HEK293 (cell line): ENCODE measurements around the gene ZNF483.

Source experiments
- CTCF ChIA-PET: fragments of 350-600 bp; formaldehyde crosslinking; extraction: SDS; loops from one replicate; lab custom pipeline; 2021; ENCODE audit warnings: antibody characterized with exemption; lab: Yijun Ruan, JAX
- POLR2A ChIA-PET: fragments of 300-600 bp; formaldehyde crosslinking; extraction: SDS; loops from one replicate; lab custom pipeline; 2020; ENCODE audit warnings: antibody characterized with exemption, inconsistent platforms; lab: Yijun Ruan, JAX
- H3K27ac ChIP-seq: fragments of 200-500 bp; sonication (Bioruptor generic); 2 replicates; pipeline ENCODE4 v1.5.1; 2014; ENCODE audit warnings: low read depth, low read length, control low read depth, inconsistent platforms; ENCODE audit errors: extremely low read depth
- H3K36me3 ChIP-seq, 2 experiments: fragments of 200-500 bp in 1 of 2; sonication (Bioruptor generic) in 1 of 2; 1 replicate in 1 of 2; 2 replicates in 1 of 2; pipeline ENCODE4 v1.5.1; 2014 to 2017; ENCODE audit warnings: inconsistent platforms in 2 of 2, low read length in 2 of 2; ENCODE audit not compliant: control insufficient read depth in 2 of 2, insufficient read depth in 1 of 2
- H3K4me1 ChIP-seq: fragments of 200-500 bp; sonication (Bioruptor generic); 2 replicates; pipeline ENCODE4 v1.5.1; 2014; ENCODE audit warnings: mild to moderate bottlenecking, low read length, inconsistent platforms; ENCODE audit not compliant: control insufficient read depth, insufficient read depth
- H3K4me3 ChIP-seq: 2 replicates; pipeline ENCODE4 v1.5.1; 2011; ENCODE audit warnings: low read depth, mild to moderate bottlenecking, control low read depth, low read length, moderate library complexity
- H3K9me3 ChIP-seq: fragments of 200-500 bp; sonication (Bioruptor generic); 2 replicates; pipeline ENCODE4 v1.5.1; 2014; ENCODE audit warnings: low read depth, low read length, inconsistent platforms; ENCODE audit not compliant: control insufficient read depth, insufficient read depth
- HOXC10 ChIP-seq: sonication (generic); formaldehyde crosslinking; IDR thresholded peaks from 2 replicates; pipeline ENCODE4 v1.8.1; 2023; ENCODE audit warnings: mild to moderate bottlenecking, missing genetic modification reagents
- IKZF3 ChIP-seq: fragments of 450-650 bp; IDR thresholded peaks from 2 replicates; pipeline ENCODE4 v1.5.0; 2018; ENCODE audit warnings: missing biosample characterization, mild to moderate bottlenecking, missing genetic modification characterization, moderate library complexity
- INSM2 ChIP-seq: fragments of 450-650 bp; formaldehyde crosslinking; IDR thresholded peaks from 2 replicates; pipeline ENCODE4 v1.5.1; 2016; ENCODE audit warnings: missing biosample characterization, missing genetic modification characterization
- KLF8 ChIP-seq: fragments of 450-650 bp; formaldehyde crosslinking; IDR thresholded peaks from 2 replicates; pipeline ENCODE4 v1.5.1; 2016; ENCODE audit warnings: missing biosample characterization, missing genetic modification characterization
- OVOL3 ChIP-seq: fragments of 450-650 bp; formaldehyde crosslinking; IDR thresholded peaks from 2 replicates; pipeline ENCODE4 v1.5.1; 2016; ENCODE audit warnings: missing biosample characterization, missing genetic modification characterization
- SALL2 ChIP-seq: fragments of 450-650 bp; formaldehyde crosslinking; IDR thresholded peaks from 2 replicates; pipeline ENCODE4 v1.5.0; 2017; ENCODE audit warnings: missing biosample characterization, mild to moderate bottlenecking, missing genetic modification characterization, borderline replicate concordance
- SCRT2 ChIP-seq: fragments of 450-650 bp; formaldehyde crosslinking; IDR thresholded peaks from 2 replicates; pipeline ENCODE4 v1.5.1; 2016; ENCODE audit warnings: missing biosample characterization, missing genetic modification characterization
- SETDB1 ChIP-seq: IDR thresholded peaks from one replicate; pipeline ENCODE4 v1.6.1; 2017; ENCODE audit warnings: mild to moderate bottlenecking, low read length, moderate library complexity, mixed read lengths; ENCODE audit not compliant: insufficient read length
- WT1 ChIP-seq: fragments of 450-650 bp; formaldehyde crosslinking; IDR thresholded peaks from 2 replicates; pipeline ENCODE4 v1.5.1; 2016; ENCODE audit warnings: missing biosample characterization, missing genetic modification characterization
- ZBTB11 ChIP-seq: fragments of 450-650 bp; formaldehyde crosslinking; conservative IDR thresholded peaks from 2 replicates; pipeline ENCODE4 v1.5.1; 2016; ENCODE audit warnings: low read depth, missing biosample characterization, missing genetic modification characterization
- ZBTB17 ChIP-seq: fragments of 450-650 bp; formaldehyde crosslinking; IDR thresholded peaks from 2 replicates; pipeline ENCODE4 v1.5.1; 2016; ENCODE audit warnings: missing biosample characterization, missing genetic modification characterization
- ZNF112 ChIP-seq: fragments of 450-650 bp; formaldehyde crosslinking; IDR thresholded peaks from 2 replicates; pipeline ENCODE4 v1.5.0; 2017; ENCODE audit warnings: missing biosample characterization, missing genetic modification characterization
- ZNF148 ChIP-seq: fragments of 450-650 bp; formaldehyde crosslinking; IDR thresholded peaks from 2 replicates; pipeline ENCODE4 v1.5.0; 2017; ENCODE audit warnings: missing biosample characterization, missing genetic modification characterization, borderline replicate concordance
- ZNF544 ChIP-seq: fragments of 450-650 bp; formaldehyde crosslinking; IDR thresholded peaks from 2 replicates; pipeline ENCODE4 v1.5.0; 2017; ENCODE audit warnings: missing biosample characterization, missing genetic modification characterization
- ZNF629 ChIP-seq: fragments of 450-650 bp; formaldehyde crosslinking; IDR thresholded peaks from 2 replicates; pipeline ENCODE4 v1.5.1; 2017; ENCODE audit warnings: missing biosample characterization, missing genetic modification characterization
- ZNF658 ChIP-seq: fragments of 450-650 bp; formaldehyde crosslinking; IDR thresholded peaks from 2 replicates; pipeline ENCODE4; 2016; ENCODE audit warnings: missing biosample characterization, missing genetic modification characterization
- ZNF777 ChIP-seq: fragments of 450-650 bp; formaldehyde crosslinking; IDR thresholded peaks from 2 replicates; pipeline ENCODE4 v1.5.1; 2017; ENCODE audit warnings: missing biosample characterization, missing genetic modification characterization, borderline replicate concordance
- ZXDB ChIP-seq: fragments of 450-650 bp; formaldehyde crosslinking; IDR thresholded peaks from 2 replicates; pipeline ENCODE4 v1.5.1; 2016; ENCODE audit warnings: missing biosample characterization, missing genetic modification characterization
- TF ChIP-seq, protein P1 (sequence below): fragments of 450-650 bp; formaldehyde crosslinking; IDR thresholded peaks from 2 replicates; pipeline ENCODE4 v1.5.1; 2017; ENCODE audit warnings: missing biosample characterization, missing genetic modification characterization
- TF ChIP-seq, protein P2 (sequence below): fragments of 450-650 bp; formaldehyde crosslinking; IDR thresholded peaks from 2 replicates; pipeline ENCODE4 v1.5.1; 2016; ENCODE audit warnings: missing biosample characterization, missing genetic modification characterization

The ZNF483 gene

GRCh38 chr9:111483858-111484571 lies 41.0 kb upstream of the ZNF483 start, which contains the start of gene ECPAS (continued):
- TF ChIP-seq ZNF629 (0 out of 2 replicates have a peak, but pooled peaks have one; percentile 32), ZBTB17 (tag by site-specific recombination) (peak; percentile 63), KLF8 (tag by site-specific recombination) (peak; percentile 41; the same call in 1 of the 2 replicates), IKZF3 (tag by site-specific recombination) (0 out of 2 replicates have a peak, but pooled peaks have one; percentile 25), INSM2 (tag by site-specific recombination) (no peak), WT1 (tag by site-specific recombination) (no peak), SCRT2 (tag by site-specific recombination) (no peak), SETDB1 (no peak), HOXC10 (no peak), ZNF148 (no peak)
- TF ChIP-seq, protein P1, sequence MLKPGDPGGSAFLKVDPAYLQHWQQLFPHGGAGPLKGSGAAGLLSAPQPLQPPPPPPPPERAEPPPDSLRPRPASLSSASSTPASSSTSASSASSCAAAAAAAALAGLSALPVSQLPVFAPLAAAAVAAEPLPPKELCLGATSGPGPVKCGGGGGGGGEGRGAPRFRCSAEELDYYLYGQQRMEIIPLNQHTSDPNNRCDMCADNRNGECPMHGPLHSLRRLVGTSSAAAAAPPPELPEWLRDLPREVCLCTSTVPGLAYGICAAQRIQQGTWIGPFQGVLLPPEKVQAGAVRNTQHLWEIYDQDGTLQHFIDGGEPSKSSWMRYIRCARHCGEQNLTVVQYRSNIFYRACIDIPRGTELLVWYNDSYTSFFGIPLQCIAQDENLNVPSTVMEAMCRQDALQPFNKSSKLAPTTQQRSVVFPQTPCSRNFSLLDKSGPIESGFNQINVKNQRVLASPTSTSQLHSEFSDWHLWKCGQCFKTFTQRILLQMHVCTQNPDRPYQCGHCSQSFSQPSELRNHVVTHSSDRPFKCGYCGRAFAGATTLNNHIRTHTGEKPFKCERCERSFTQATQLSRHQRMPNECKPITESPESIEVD (tag by site-specific recombination), result no peak
- TF ChIP-seq, all 188 proteins: peak for 24

DNA sequence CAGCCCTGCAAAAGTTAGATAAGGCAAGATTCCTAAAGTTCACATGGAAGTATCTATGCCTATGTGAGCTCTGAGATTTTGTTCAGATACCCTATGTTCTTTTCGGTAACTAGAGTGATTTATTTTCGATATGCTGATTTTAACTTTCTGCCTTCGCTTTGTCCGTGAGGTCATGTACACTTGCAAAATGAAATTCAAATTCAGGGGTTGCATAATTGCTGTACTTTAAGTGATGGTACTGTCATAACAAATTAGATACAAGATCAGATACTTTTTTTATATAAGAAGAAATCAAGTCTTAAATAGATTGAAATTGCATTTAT lies 40.4 kb upstream of the ZNF483 start:
- Histone ChIP-seq H3K9me3 (no peaks in the 10 kb centered on the region), H3K36me3 (no peaks in the 10 kb centered on the region; a peak in 1 of 3 replicates), H3K4me1 (no peaks in the 10 kb centered on the region), H3K27ac (peak overlapping the region; percentile 97), H3K4me3 (peak overlapping the region; percentile 86)
- CTCF ChIA-PET, result interaction anchor here (0.7 kb wide), 1 partner anchor 206 kb away, joined by 3 read pairs; no protein-coding TSS in a partner anchor
- POLR2A ChIA-PET, result no interaction called here
- TF ChIP-seq ZNF629, result peak; percentile 8; the same call in 1 of the 2 replicates
- no peak for TF ChIP-seq ZNF777 (tag by site-specific recombination)
- no peak for TF ChIP-seq ZNF544 (tag by site-specific recombination)
- TF ChIP-seq ZNF112 (tag by site-specific recombination), result no peak
- no peak for TF ChIP-seq SALL2 (tag by site-specific recombination)
- no peak for TF ChIP-seq SETDB1
- no peak for TF ChIP-seq ZNF658 (tag by site-specific recombination)
- TF ChIP-seq OVOL3 (tag by site-specific recombination), result no peak
- TF ChIP-seq ZBTB11 (tag by site-specific recombination), result 0 out of 2 replicates have a peak, but pooled peaks have one; percentile 6
- TF ChIP-seq ZXDB, result 0 out of 2 replicates have a peak, but pooled peaks have one; percentile 6
- TF ChIP-seq, protein P2, sequence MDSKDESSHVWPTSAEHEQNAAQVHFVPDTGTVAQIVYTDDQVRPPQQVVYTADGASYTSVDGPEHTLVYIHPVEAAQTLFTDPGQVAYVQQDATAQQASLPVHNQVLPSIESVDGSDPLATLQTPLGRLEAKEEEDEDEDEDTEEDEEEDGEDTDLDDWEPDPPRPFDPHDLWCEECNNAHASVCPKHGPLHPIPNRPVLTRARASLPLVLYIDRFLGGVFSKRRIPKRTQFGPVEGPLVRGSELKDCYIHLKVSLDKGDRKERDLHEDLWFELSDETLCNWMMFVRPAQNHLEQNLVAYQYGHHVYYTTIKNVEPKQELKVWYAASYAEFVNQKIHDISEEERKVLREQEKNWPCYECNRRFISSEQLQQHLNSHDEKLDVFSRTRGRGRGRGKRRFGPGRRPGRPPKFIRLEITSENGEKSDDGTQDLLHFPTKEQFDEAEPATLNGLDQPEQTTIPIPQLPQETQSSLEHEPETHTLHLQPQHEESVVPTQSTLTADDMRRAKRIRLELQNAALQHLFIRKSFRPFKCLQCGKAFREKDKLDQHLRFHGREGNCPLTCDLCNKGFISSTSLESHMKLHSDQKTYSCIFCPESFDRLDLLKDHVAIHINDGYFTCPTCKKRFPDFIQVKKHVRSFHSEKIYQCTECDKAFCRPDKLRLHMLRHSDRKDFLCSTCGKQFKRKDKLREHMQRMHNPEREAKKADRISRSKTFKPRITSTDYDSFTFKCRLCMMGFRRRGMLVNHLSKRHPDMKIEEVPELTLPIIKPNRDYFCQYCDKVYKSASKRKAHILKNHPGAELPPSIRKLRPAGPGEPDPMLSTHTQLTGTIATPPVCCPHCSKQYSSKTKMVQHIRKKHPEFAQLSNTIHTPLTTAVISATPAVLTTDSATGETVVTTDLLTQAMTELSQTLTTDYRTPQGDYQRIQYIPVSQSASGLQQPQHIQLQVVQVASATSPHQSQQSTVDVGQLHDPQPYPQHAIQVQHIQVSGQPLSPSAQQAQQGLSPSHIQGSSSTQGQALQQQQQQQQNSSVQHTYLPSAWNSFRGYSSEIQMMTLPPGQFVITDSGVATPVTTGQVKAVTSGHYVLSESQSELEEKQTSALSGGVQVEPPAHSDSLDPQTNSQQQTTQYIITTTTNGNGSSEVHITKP, result peak; percentile 76
